Ishikawa (cell line): ENCODE measurements around the gene CD79B.

Experiments
- CREB1 ChIP-seq: IDR thresholded peaks from 2 replicates; pipeline ENCODE4 v1.6.1; 2012; ENCODE audit warnings: low read depth
- EGR1 ChIP-seq: IDR thresholded peaks from 2 replicates; pipeline ENCODE4 v1.6.1; 2012
- REST ChIP-seq: IDR thresholded peaks from 2 replicates; pipeline ENCODE4 v1.6.1; 2012; ENCODE audit warnings: low read depth, mild to moderate bottlenecking
- YY1 ChIP-seq: IDR thresholded peaks from 2 replicates; pipeline ENCODE4 v1.6.1; 2012; ENCODE audit warnings: low read depth

GRCh38 chr17:63955232-63955631 lies 23.1 kb upstream of the CD79B start:
- TF ChIP-seq REST: no peak
- no peak for TF ChIP-seq YY1
- TF ChIP-seq EGR1: no peak
- no peak for TF ChIP-seq CREB1
